Stimulated activated CD8-positive, alpha-beta memory T cell treated with anti-CD3 and anti-CD28 coated beads, Interleukin-7, amount 100 ng/mL, for 1 hour (primary cell): ENCODE data around the gene HDHD3.

Experiments used
- DNase-seq, 2 donors: peaks; one replicate each; pipeline ENCODE4 v3.0.0-alpha.2; 2020; ENCODE audit warnings: low read depth in 2 of 2

The HDHD3 gene

GRCh38 chr9:113328045-113328782 lies 48.6 kb downstream of the HDHD3 start:
- DNase-seq = no peak

GRCh38 chr9:113326230-113326629 lies 50.6 kb downstream of the HDHD3 start:
- DNase-seq = no peak
